DMS79 treated with DMSO at 0.1 percent for 48 hours (cell line): ENCODE data around the gene SH2B2.
"Not testable (repeated sequence)": the region's sequence is repeated elsewhere in the genome, so short reads cannot be mapped to it uniquely, and the experiment has no call there.

ENCODE experiments used
- DNase-seq: peaks from one replicate; lab custom pipeline; 2025; lab: John Stamatoyannopoulos, UW

The SH2B2 gene

DNA sequence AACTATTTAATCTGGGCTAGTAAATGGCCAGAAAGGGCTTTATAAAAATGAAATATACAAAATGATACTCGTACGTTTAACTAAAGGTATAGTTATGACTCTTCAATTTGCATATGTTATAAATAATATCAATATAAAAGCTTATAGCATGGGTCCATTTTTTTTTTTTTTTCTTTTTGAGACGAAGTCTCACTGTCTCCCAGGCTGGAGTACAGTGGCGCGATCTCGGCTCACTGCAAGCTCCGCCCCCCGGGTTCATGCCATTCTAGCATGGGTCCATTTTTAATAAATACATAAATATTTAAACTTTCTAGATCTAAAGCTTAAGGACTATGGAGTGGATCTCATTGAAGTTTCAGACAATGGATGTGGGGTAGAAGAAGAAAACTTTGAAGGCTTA, 50.3 kb downstream of the SH2B2 start:
- not testable (repeated sequence) for DNase-seq

- DNase-seq = not testable (repeated sequence)
Observed at GRCh38 chr7:102337420-102337819, 50.8 kb downstream of the SH2B2 start.

DNA sequence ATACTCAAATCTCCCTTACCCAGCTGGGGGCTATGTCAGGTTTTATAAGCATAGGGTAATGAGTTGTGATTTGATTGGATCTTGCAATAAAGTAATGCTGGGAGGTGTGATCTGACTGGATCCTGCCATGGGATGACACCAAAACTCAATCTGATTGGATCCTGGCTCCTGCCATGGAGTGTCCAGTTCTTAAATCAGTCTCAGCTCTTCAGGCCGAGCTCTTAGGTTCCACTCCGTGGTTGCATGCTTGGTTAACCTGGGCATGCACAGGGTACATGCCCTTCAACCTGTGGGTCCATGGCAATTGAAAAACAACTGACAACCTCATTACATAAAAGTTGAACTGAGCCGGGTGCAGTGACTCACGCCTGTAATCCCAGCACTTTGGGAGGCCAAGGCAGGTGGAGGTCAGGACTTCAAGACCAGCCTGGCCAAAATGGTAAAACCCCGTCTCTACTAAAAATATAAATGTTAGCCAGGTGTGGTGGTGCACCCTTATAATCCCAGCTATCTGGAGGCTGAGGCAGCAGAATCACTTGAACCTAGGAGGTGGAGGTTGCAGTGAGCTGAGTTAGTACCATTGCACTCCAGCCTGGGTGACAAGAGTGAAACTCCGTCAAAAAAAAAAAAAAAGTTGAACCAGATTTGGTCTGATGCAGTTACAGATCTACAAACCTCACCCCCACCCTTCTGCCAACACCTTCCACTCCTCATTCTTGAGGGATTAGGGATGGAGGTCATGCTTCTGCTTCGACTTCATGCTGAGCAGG, 54.1 kb downstream of the SH2B2 start:
- not testable (repeated sequence) for DNase-seq

GRCh38 chr7:102346983-102347382, 60.3 kb downstream of the SH2B2 start:
- not testable (repeated sequence) for DNase-seq

GRCh38 chr7:102356344-102356743, 69.7 kb downstream of the SH2B2 start, which contains the start of gene SPDYE6:
SPDYE6 (minus strand) TSS chr7:102356444; CDS start chr7:102356023, 421 bp downstream.
- not testable (repeated sequence) for DNase-seq

GRCh38 chr7:102363549-102364393, 77.1 kb downstream of the SH2B2 start:
- peak; percentile 90 for DNase-seq

DNA sequence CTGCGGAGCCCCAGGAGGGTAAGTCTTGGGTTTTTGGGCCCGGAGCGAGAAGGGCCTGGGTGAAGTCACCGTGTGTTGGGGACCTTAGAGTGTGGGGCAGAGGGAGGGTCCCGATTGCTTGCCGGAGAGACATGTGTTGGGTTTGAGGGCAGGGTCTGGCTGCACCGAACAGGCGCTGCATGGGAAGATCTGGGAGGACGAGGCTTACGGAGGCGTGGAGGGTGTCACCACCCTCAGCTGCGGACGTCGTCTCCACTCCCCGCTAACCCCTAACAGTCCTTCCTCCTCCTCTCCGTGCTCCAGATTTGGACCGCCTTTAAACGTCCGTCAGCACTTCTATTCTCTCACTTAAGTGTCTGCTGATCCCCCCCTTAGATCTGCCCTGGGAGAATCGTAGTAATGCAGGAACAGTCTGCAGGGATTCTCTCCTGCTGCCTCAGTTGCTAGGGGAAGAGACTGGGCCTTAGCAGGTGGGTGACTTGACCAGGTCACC, 77.8 kb downstream of the SH2B2 start:
- DNase-seq = not testable (repeated sequence)

DNA sequence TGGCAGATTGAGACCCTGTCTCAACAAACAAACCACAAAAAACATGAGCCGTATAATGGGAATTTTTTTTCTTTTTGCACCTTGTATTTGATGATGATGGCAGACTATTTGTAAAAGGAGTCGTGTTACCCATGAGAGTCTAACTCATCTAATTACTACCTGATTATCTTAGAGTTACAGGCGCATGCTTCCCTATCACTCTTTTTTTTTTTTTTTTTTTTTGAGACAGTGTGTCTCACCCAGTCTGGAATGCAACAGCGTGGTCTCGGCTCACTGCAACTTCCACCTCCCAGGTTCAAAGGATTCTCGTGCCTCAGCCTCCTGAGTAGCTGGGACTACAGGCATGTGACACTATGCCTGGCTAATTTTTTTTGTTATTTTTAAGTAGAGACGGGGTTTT, 78.7 kb downstream of the SH2B2 start:
- DNase-seq = not testable (repeated sequence)

GRCh38 chr7:102370038-102370437, 83.4 kb downstream of the SH2B2 start:
- DNase-seq = not testable (repeated sequence)
